KMS-11 (cell line): ENCODE data around the gene ZCRB1.

Experiments
- H2AFZ ChIP-seq: fragments of 200-600 bp; sonication (generic); 2 replicates; pipeline ENCODE4 v1.6.1; 2016; ENCODE audit warnings: antibody characterized with exemption, mixed run types, low read depth
- H3K27ac ChIP-seq: fragments of 200-600 bp; sonication (generic); 2 replicates; pipeline ENCODE4 v1.6.1; 2016; ENCODE audit warnings: mild to moderate bottlenecking, mixed run types
- H3K27me3 ChIP-seq: fragments of 200-600 bp; sonication (generic); 2 replicates; pipeline ENCODE4 v1.6.1; 2017; ENCODE audit warnings: mild to moderate bottlenecking, low read depth, mixed run types, moderate library complexity; ENCODE audit not compliant: insufficient read depth
- H3K36me3 ChIP-seq: fragments of 200-600 bp; sonication (generic); 2 replicates; pipeline ENCODE4 v1.6.1; 2017; ENCODE audit warnings: mild to moderate bottlenecking, mixed run types; ENCODE audit not compliant: insufficient read depth
- H3K4me1 ChIP-seq: fragments of 200-600 bp; sonication (generic); 2 replicates; pipeline ENCODE4 v1.6.1; 2016; ENCODE audit warnings: mild to moderate bottlenecking, low read depth, mixed run types; ENCODE audit not compliant: poor library complexity, severe bottlenecking
- H3K4me2 ChIP-seq: fragments of 200-600 bp; sonication (generic); 2 replicates; pipeline ENCODE4 v1.7.0; 2016; ENCODE audit warnings: mild to moderate bottlenecking, mixed run types
- H3K4me3 ChIP-seq: fragments of 200-600 bp; sonication (generic); IDR thresholded peaks from 2 replicates; pipeline ENCODE4 v1.6.1; 2017; ENCODE audit warnings: low read depth, low read length, mixed read lengths; ENCODE audit not compliant: insufficient read depth
- H3K79me2 ChIP-seq: fragments of 200-600 bp; sonication (generic); 2 replicates; pipeline ENCODE4 v1.6.1; 2016; ENCODE audit warnings: low read depth, mixed run types; ENCODE audit not compliant: insufficient read depth
- H3K9ac ChIP-seq: fragments of 200-600 bp; sonication (generic); 2 replicates; pipeline ENCODE4 v1.6.1; 2016; ENCODE audit warnings: mild to moderate bottlenecking, mixed run types
- H4K20me1 ChIP-seq: fragments of 200-600 bp; sonication (generic); 2 replicates; pipeline ENCODE4 v1.6.1; 2016; ENCODE audit warnings: mild to moderate bottlenecking, mixed run types; ENCODE audit not compliant: insufficient read depth
- CTCF ChIP-seq: fragments of 200-600 bp; sonication (generic); conservative IDR thresholded peaks from 2 replicates; pipeline ENCODE4 v1.6.1; 2017; ENCODE audit warnings: low read depth, mild to moderate bottlenecking, antibody characterized with exemption, low read length, moderate library complexity, mixed read lengths

Gene ZCRB1

DNA sequence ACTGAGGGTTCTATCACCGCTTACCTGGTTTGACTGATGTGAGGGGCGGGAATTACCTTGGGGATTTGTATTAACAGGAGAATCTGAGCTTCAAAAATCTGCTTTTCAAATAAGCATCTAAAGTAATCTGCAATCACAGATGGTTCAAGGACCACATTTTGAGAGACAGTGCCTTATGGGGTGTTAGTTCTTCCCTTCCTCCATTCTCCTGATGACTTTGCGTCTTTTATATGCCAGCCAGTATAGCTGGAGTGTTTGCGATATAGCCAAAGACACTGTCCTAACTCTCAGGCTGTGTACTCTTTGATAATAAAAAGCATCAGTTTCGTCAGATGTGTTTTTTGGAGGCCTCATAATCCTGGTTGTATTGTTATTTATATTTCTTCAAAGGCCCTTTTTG is 39.6 kb upstream of the ZCRB1 start:
- H3K79me2 ChIP-seq = no peaks in the 10 kb centered on the region; the same call in 1 of the 2 replicates
- no peak overlapping the region for H3K4me3 ChIP-seq
- H3K9ac ChIP-seq = no peak overlapping the region
- H3K27ac ChIP-seq = no peak overlapping the region
- no peak overlapping the region for H3K4me2 ChIP-seq
- no peaks in the 10 kb centered on the region for H3K27me3 ChIP-seq
- peaks cover 14% of the 10 kb centered on the region for H3K4me1 ChIP-seq
- no peak overlapping the region for H2AFZ ChIP-seq
- H4K20me1 ChIP-seq = no peaks in the 10 kb centered on the region
- TF ChIP-seq CTCF = no peak
- no peaks in the 10 kb centered on the region for H3K36me3 ChIP-seq

DNA sequence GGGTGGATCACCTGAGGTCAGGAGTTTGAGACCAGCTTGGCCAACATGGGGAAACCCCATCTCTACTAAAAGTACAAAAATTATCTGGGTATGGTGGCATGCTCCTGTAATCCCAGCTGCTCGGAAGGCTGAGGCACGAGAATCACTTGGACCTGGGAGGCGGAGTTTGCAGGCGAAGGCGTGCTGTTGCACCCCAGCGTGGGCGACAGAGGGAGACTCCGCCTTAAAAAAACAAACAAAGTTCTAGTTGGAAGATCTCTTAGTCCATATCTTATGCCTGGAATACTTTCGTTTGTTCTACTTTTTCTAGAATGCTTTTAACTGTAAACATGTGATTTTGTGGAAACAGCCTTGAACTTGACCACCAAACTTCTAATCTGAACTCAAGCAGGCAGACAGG is 38.8 kb upstream of the ZCRB1 start:
- no peaks in the 10 kb centered on the region for H3K27me3 ChIP-seq
- H3K79me2 ChIP-seq = no peaks in the 10 kb centered on the region; the same call in 1 of the 2 replicates
- TF ChIP-seq CTCF = no peak
- no peak overlapping the region for H3K27ac ChIP-seq
- no peak overlapping the region for H2AFZ ChIP-seq
- no peaks in the 10 kb centered on the region for H3K36me3 ChIP-seq
- no peaks in the 10 kb centered on the region for H4K20me1 ChIP-seq
- no peak overlapping the region for H3K4me2 ChIP-seq
- peaks cover 22% of the 10 kb centered on the region for H3K4me1 ChIP-seq
- H3K9ac ChIP-seq = no peak overlapping the region
- no peak overlapping the region for H3K4me3 ChIP-seq

DNA sequence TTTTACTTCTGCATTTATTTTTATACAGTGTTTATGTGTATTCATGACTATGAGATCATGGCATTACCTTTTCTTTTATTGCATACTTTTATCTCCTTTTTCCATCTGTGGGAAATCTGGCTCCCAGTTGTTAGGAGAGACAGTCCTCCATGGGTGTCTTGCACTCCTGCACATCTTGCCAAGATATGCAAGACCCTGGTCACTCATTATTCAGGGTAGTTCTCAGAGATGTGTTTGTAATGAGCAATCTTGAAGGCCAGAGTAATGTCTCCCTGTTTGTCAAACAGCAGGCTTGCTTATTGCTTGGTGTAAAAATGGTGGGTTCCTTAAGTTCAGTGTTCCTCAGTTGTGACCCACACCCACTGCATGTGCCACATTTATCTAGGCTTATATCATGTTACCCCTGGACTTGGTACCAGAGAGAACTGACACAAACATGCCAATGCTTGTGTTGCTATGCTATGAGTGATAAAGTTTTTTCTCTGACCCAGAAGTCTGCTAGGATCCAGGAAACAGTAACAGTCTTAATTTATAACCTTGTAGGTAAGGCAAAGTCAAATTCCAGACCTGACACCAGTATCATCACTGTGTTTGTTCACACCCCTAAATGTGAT is 36.9 kb upstream of the ZCRB1 start:
- no peak overlapping the region for H3K27ac ChIP-seq
- no peaks in the 10 kb centered on the region for H3K27me3 ChIP-seq
- H3K9ac ChIP-seq = no peak overlapping the region
- H3K4me2 ChIP-seq = no peak overlapping the region
- no peak overlapping the region for H3K4me3 ChIP-seq
- H3K36me3 ChIP-seq = no peaks in the 10 kb centered on the region; the same call in 1 of the 2 replicates
- no peak for TF ChIP-seq CTCF
- H3K79me2 ChIP-seq = no peaks in the 10 kb centered on the region; the same call in 1 of the 2 replicates
- no peak overlapping the region for H2AFZ ChIP-seq
- H4K20me1 ChIP-seq = no peaks in the 10 kb centered on the region
- H3K4me1 ChIP-seq = peaks cover 30% of the 10 kb centered on the region

- Histone ChIP-seq H3K36me3 (no peaks in the 10 kb centered on the region; the same call in 1 of the 2 replicates), H2AFZ (no peak overlapping the region), H3K4me1 (peaks cover 30% of the 10 kb centered on the region), H3K79me2 (no peaks in the 10 kb centered on the region; the same call in 1 of the 2 replicates), H3K27me3 (no peaks in the 10 kb centered on the region), H3K27ac (no peak overlapping the region), H4K20me1 (no peaks in the 10 kb centered on the region), H3K9ac (no peak overlapping the region), H3K4me2 (no peak overlapping the region), H3K4me3 (no peak overlapping the region)
- TF ChIP-seq CTCF = no peak
Observed at GRCh38 chr12:42361909-42362646, 36.2 kb upstream of the ZCRB1 start.
